ENCODE data around the gene METTL21C. TPM values are rescaled to one million over a fixed set of nuclear protein-coding genes. Genes with fewer than 3 reads are reported as not detected.

The METTL21C gene
- total and polyA plus RNA-seq, 4 experiments from 2014 or later: not detected

DNA sequence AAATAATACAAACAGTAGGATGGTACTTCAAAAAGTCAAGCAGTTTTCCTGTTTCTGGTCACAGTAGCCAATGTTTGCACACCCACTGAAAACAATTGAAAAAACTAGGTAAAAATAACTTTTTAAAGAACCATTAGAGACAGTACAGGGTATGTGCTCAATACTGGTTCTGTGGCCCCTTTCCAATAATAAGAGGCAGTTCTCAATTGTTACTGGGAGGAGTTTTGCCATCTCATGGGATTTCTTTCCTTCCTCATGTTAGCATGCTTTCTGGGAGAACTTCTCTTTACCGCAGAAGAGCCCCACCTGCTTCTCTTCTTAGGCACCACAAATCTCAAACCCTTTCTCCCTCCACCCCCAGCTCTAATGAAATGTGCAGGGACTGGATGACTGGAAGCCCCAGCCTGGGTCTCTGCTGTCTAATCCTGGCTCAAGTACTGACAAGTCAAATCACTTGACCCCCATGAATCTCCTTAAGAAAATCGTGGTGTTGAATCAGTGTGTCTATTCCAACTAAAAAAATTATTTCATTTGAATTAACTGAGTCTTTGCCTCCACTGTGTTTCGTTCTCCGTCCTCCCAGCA lies 14.6 kb downstream of the METTL21C start:
- no peaks in the 10 kb centered on the region for H3K9me3 ChIP-seq (ENCODE audit: control insufficient read depth in 1 of 2, low read length in 2 of 2)
- POLR2A ChIA-PET (ENCODE audit: partially characterized antibody): interaction anchor here (1.0 to 2.0 kb wide), 2 partner anchors 84 to 94 kb away, joined by 3 to 4 read pairs; no protein-coding TSS in a partner anchor
- Mint-ChIP-seq H3K36me3 (peaks cover 26 to 28% of the 10 kb centered on the region in 2 donors), H3K27me3 (no peaks in the 10 kb centered on the region), H3K4me1 (peaks cover 11 to 15% (median 12%) of the 10 kb centered on the region in 4 donors), H3K4me3 (peak overlapping the region in 1 of 8 donors; percentile 32), H3K9me3 (no peaks in the 10 kb centered on the region), H3K27ac (peak overlapping the region; percentile 16 to 82 (median 43))
- intact Hi-C loops (cut with micrococcal nuclease): loop anchor here (2.0 kb wide), 1 partner anchor 93 kb away; the partner anchor contains the start of gene TEX30
- H3K4me1 ChIP-seq (ENCODE audit: insufficient read depth, low read length): peaks cover 14% of the 10 kb centered on the region
- no peaks in the 10 kb centered on the region for H3K27me3 ChIP-seq (ENCODE audit: insufficient read depth, low read length)
- CTCF ChIA-PET (ENCODE audit: partially characterized antibody): interaction anchor here (1.5 kb wide), 1 partner anchor 88 kb away, joined by 4 read pairs; no protein-coding TSS in a partner anchor
- no peak overlapping the region for H3K27ac ChIP-seq (ENCODE audit: low read depth, low read length)
- no peak overlapping the region for H3K4me3 ChIP-seq (ENCODE audit: low read length in 2 of 2)
- peaks cover 21% of the 10 kb centered on the region for H3K36me3 ChIP-seq (ENCODE audit: insufficient read depth, low read length)
- no peak for DNase-seq

DNA sequence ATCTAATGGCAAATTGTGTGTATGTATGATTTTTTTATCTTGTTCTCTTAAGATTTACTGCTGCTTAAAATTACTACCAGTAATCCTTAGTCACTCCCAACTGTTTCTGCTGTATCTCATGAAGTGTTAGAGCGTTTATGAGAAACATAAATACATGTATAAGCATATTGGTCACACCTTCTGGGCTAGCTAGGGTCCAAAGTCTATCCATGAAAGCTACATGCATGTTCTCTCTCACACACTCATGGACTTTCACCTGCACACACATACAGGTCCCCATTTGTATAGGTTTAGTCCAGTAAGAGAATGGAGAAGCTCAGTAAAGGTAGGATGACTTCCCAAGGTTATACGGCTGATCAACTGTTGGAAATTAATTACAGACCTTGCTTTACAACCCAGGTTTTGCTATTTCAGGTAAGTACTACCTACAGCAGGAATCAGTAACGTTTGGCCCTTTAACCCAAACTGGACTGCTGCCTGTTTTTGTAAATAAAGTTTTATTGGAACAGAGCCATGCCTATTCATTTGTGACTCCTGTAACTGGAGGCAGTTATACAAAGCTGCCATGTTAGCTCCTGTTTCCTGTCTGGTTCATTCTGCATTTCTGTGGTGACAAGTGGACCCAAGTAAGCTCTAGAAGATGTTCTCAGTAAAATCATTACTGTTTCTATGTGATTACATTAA lies 15.3 kb downstream of the METTL21C start:
- intact Hi-C loops (cut with micrococcal nuclease): loop anchor here (2.0 kb wide), 1 partner anchor 93 kb away; the partner anchor contains the start of gene TEX30
- H3K4me1 ChIP-seq (ENCODE audit: insufficient read depth, low read length): peaks cover 14% of the 10 kb centered on the region
- H3K27ac ChIP-seq (ENCODE audit: low read depth, low read length): no peak overlapping the region
- H3K36me3 Mint-ChIP-seq: peaks cover 29 to 35% of the 10 kb centered on the region in 2 donors
- H3K27me3 ChIP-seq (ENCODE audit: insufficient read depth, low read length): no peaks in the 10 kb centered on the region
- H3K4me1 Mint-ChIP-seq: peaks cover 11 to 15% (median 12%) of the 10 kb centered on the region in 4 donors
- H3K27ac Mint-ChIP-seq: peak overlapping the region in 6 of 7 donors; percentile 16 to 82 (median 34)
- H3K36me3 ChIP-seq (ENCODE audit: insufficient read depth, low read length): peaks cover 27% of the 10 kb centered on the region
- no peak for DNase-seq
- H3K27me3 Mint-ChIP-seq: no peaks in the 10 kb centered on the region
- ChIA-PET CTCF (ENCODE audit: partially characterized antibody) (no interaction called here), POLR2A (ENCODE audit: partially characterized antibody) (interaction anchor here (1.0 kb wide), 1 partner anchor 84 kb away, joined by 3 read pairs; no protein-coding TSS in a partner anchor)
- H3K9me3 ChIP-seq (ENCODE audit: control insufficient read depth in 1 of 2, low read length in 2 of 2): no peaks in the 10 kb centered on the region
- H3K9me3 Mint-ChIP-seq: no peaks in the 10 kb centered on the region
- H3K4me3 ChIP-seq (ENCODE audit: low read length in 2 of 2): no peak overlapping the region
- no peak overlapping the region for H3K4me3 Mint-ChIP-seq

GRCh38 chr13:102678339-102679107 lies 16.3 kb downstream of the METTL21C start:
- no peak for DNase-seq
- Histone ChIP-seq H3K4me3 (ENCODE audit: low read length in 2 of 2) (no peak overlapping the region), H3K27me3 (ENCODE audit: insufficient read depth, low read length) (no peaks in the 10 kb centered on the region), H3K36me3 (ENCODE audit: insufficient read depth, low read length) (peaks cover 35% of the 10 kb centered on the region), H3K27ac (ENCODE audit: low read depth, low read length) (no peak overlapping the region), H3K9me3 (ENCODE audit: control insufficient read depth in 1 of 2, low read length in 2 of 2) (no peaks in the 10 kb centered on the region), H3K4me1 (ENCODE audit: insufficient read depth, low read length) (peaks cover 14% of the 10 kb centered on the region)
- peaks cover 11 to 15% (median 12%) of the 10 kb centered on the region in 4 donors for H3K4me1 Mint-ChIP-seq
- H3K9me3 Mint-ChIP-seq: no peaks in the 10 kb centered on the region
- H3K27me3 Mint-ChIP-seq: no peaks in the 10 kb centered on the region
- H3K27ac Mint-ChIP-seq: no peak overlapping the region
- CTCF ChIA-PET (ENCODE audit: partially characterized antibody): interaction anchor here (0.7 kb wide), 2 partner anchors 25 to 149 kb away, joined by 3 read pairs; no protein-coding TSS in a partner anchor
- intact Hi-C loops (cut with micrococcal nuclease): no loop called here
- H3K36me3 Mint-ChIP-seq: peaks cover 29 to 42% of the 10 kb centered on the region in 2 donors
- H3K4me3 Mint-ChIP-seq: no peak overlapping the region
- POLR2A ChIA-PET (ENCODE audit: partially characterized antibody): interaction anchor here (0.6 to 1.1 kb wide), 2 partner anchors 82 to 110 kb away, joined by 3 to 4 read pairs; partner anchors contain the start of gene TPP2

- Histone ChIP-seq H3K27ac (ENCODE audit: low read depth, low read length) (no peak overlapping the region), H3K9me3 (ENCODE audit: control insufficient read depth in 1 of 2, low read length in 2 of 2) (no peaks in the 10 kb centered on the region), H3K4me3 (ENCODE audit: low read length in 2 of 2) (no peak overlapping the region), H3K4me1 (ENCODE audit: insufficient read depth, low read length) (peaks cover 14% of the 10 kb centered on the region), H3K36me3 (ENCODE audit: insufficient read depth, low read length) (peaks cover 44% of the 10 kb centered on the region), H3K27me3 (ENCODE audit: insufficient read depth, low read length) (no peaks in the 10 kb centered on the region)
- Mint-ChIP-seq H3K4me3 (no peak overlapping the region), H3K36me3 (peaks cover 35 to 56% of the 10 kb centered on the region in 2 donors), H3K9me3 (no peaks in the 10 kb centered on the region), H3K4me1 (peaks cover 11 to 12% (median 11%) of the 10 kb centered on the region in 4 donors), H3K27me3 (no peaks in the 10 kb centered on the region), H3K27ac (peak overlapping the region in 3 of 7 donors; percentile 38 to 75 (median 66))
- no peak for DNase-seq
- CTCF ChIA-PET (ENCODE audit: partially characterized antibody): interaction anchor here (1.0 kb wide), 1 partner anchor 81 kb away, joined by 3 read pairs; no protein-coding TSS in a partner anchor
- POLR2A ChIA-PET (ENCODE audit: partially characterized antibody): no interaction called here
- intact Hi-C loops (cut with micrococcal nuclease): no loop called here
These were observed 17.7 kb downstream of the METTL21C start for GRCh38 chr13:102677122-102677521.

DNA sequence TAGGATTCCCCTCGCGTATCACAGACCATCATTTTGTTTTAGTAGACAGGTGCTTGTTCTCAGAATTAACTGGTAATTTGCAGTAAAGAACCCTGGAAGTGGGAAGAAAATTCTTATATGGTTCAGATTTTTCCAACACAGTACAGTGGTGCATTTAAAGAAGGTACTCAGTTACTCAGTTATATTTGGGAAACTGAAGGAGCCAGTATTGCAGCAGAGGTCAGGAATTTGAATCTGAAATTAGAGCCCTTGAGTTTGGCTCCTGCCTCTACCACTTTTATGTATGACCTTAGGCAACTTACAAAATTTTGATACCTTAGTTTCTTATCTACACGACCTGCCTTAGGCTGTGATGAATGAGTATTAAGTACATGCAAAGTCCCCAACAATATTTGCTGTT lies 19.7 kb downstream of the METTL21C start:
- peak overlapping the region in 3 of 7 donors; percentile 8 to 53 (median 36) for H3K27ac Mint-ChIP-seq

GRCh38 chr13:102670130-102670529 lies 24.7 kb downstream of the METTL21C start:
- no peak overlapping the region for H3K4me3 ChIP-seq (ENCODE audit: low read length in 2 of 2)
- no peak for DNase-seq
- CTCF ChIA-PET (ENCODE audit: partially characterized antibody): no interaction called here
- peaks cover 0 to 13% of the 10 kb centered on the region in 2 donors for H3K9me3 ChIP-seq (ENCODE audit: control insufficient read depth in 1 of 2, low read length in 2 of 2)
- Mint-ChIP-seq H3K27ac (peak overlapping the region in 1 of 7 donors; percentile 29), H3K9me3 (peaks cover 0 to 29% (median 20%) of the 10 kb centered on the region in 8 donors), H3K4me3 (no peak overlapping the region), H3K4me1 (no peaks in the 10 kb centered on the region), H3K36me3 (peaks cover 67 to 85% of the 10 kb centered on the region in 2 donors), H3K27me3 (no peaks in the 10 kb centered on the region)
- H3K4me1 ChIP-seq (ENCODE audit: insufficient read depth, low read length): no peaks in the 10 kb centered on the region
- peaks cover 60% of the 10 kb centered on the region for H3K36me3 ChIP-seq (ENCODE audit: insufficient read depth, low read length)
- H3K27ac ChIP-seq (ENCODE audit: low read depth, low read length): no peak overlapping the region
- H3K27me3 ChIP-seq (ENCODE audit: insufficient read depth, low read length): no peaks in the 10 kb centered on the region
- POLR2A ChIA-PET (ENCODE audit: partially characterized antibody): interaction anchor here (1.0 kb wide), 1 partner anchor 176 kb away, joined by 3 read pairs; the partner anchor contains the start of gene ERCC5
- intact Hi-C loops (cut with micrococcal nuclease): no loop called here

More for the DNA sequence above, 19.7 kb downstream of the METTL21C start:
- no peaks in the 10 kb centered on the region for H3K27me3 ChIP-seq (ENCODE audit: insufficient read depth, low read length)
- peaks cover 0 to 7% (median 5%) of the 10 kb centered on the region in 8 donors for H3K9me3 Mint-ChIP-seq
- CTCF ChIA-PET (ENCODE audit: partially characterized antibody): no interaction called here
- H3K27ac ChIP-seq (ENCODE audit: low read depth, low read length): no peak overlapping the region
- intact Hi-C loops (cut with micrococcal nuclease): no loop called here
- H3K9me3 ChIP-seq (ENCODE audit: control insufficient read depth in 1 of 2, low read length in 2 of 2): peaks cover 0 to 6% of the 10 kb centered on the region in 2 donors
- peaks cover 0 to 1% (median 0%) of the 10 kb centered on the region in 4 donors for H3K4me1 Mint-ChIP-seq
- no peak overlapping the region for H3K4me3 Mint-ChIP-seq
- no peak overlapping the region for H3K4me3 ChIP-seq (ENCODE audit: low read length in 2 of 2)
- H3K4me1 ChIP-seq (ENCODE audit: insufficient read depth, low read length): peaks cover under 1% of the 10 kb centered on the region
- H3K36me3 Mint-ChIP-seq: peaks cover 52 to 72% of the 10 kb centered on the region in 2 donors
- no peak for DNase-seq
- no peaks in the 10 kb centered on the region for H3K27me3 Mint-ChIP-seq
- peaks cover 44% of the 10 kb centered on the region for H3K36me3 ChIP-seq (ENCODE audit: insufficient read depth, low read length)
- POLR2A ChIA-PET (ENCODE audit: partially characterized antibody): no interaction called here
